Activated T-cell treated with anti-CD3 and anti-CD28 coated beads, Interleukin-2, amount 50 U/mL, for 24 hours (primary cell): ENCODE data around the gene THOC5.

Experiments
- DNase-seq: peaks from one replicate; pipeline ENCODE4 v3.0.0-alpha.2; 2020
- H3K27ac Mint-ChIP-seq: 2 replicates; pipeline ENCODE4 v1.8.0; 2020; ENCODE audit warnings: mild to moderate bottlenecking, mixed read lengths
- H3K27me3 Mint-ChIP-seq: 2 replicates; pipeline ENCODE4 v1.8.0; 2020; ENCODE audit warnings: mixed read lengths
- H3K36me3 Mint-ChIP-seq: 2 replicates; pipeline ENCODE4 v1.8.0; 2020; ENCODE audit warnings: low read depth, mixed read lengths
- H3K4me1 Mint-ChIP-seq: 2 replicates; pipeline ENCODE4 v1.8.0; 2020; ENCODE audit warnings: low read depth, mixed read lengths
- H3K4me3 Mint-ChIP-seq: 2 replicates; pipeline ENCODE4 v1.8.0; 2020; ENCODE audit warnings: mild to moderate bottlenecking, moderate library complexity, mixed read lengths
- H3K9me3 Mint-ChIP-seq: 2 replicates; pipeline ENCODE4 v1.8.0; 2020; ENCODE audit warnings: mixed read lengths

Gene THOC5

DNA sequence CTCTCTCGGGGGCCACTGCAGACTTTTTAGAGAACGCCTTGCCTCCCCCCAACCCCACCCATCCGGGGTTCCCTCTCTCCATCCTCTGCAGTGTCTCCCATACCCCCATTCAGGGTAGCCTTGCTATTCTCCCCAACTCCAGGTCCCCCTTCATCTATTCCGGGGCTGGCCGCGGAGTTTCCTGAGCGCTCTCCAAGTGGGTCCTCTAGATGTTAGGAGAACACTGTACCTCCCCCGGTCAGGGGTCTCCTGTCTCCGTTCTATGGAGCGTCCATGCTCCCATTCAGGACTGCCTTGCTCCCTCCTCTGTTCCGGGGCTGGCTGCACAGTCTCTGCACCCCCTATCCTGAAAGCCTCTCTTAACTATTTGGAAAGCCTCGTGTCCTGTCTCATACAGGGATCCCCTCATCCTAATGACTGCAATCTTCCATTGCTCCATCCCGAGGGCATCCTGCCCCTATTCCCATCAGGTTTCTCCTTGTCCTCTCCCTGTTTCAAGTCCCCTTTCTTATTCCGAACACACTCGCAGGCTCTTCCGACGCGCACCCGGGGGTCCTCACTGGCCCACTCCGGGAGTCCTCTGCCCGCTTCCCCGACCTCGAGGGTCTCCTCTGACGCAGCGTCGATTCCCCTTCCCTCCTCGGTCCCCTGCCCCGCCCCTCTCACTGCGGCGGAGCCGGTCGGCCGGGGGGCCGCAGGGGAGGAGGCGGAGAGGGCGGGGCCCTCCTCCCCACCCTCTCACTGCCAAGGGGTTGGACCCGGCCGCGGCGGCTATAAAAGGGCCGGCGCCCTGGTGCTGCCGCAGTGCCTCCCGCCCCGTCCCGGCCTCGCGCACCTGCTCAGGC lies 73.9 kb downstream of the THOC5 start, which contains the start of gene NEFH:
Gene NEFH (plus strand): TSS at position 802 of the 845 bp plus-strand sequence. CDS start 45 bp downstream, outside the sequence.
- Mint-ChIP-seq H3K4me1 (peaks cover 19% of the 10 kb centered on the region), H3K4me3 (peak within 1 kb of the TSS; percentile 68), H3K36me3 (no peaks in the 10 kb centered on the region), H3K9me3 (no peaks in the 10 kb centered on the region), H3K27me3 (peaks cover 51% of the 10 kb centered on the region), H3K27ac (no peak within 1 kb of the TSS)
- DNase-seq = no peak

DNA sequence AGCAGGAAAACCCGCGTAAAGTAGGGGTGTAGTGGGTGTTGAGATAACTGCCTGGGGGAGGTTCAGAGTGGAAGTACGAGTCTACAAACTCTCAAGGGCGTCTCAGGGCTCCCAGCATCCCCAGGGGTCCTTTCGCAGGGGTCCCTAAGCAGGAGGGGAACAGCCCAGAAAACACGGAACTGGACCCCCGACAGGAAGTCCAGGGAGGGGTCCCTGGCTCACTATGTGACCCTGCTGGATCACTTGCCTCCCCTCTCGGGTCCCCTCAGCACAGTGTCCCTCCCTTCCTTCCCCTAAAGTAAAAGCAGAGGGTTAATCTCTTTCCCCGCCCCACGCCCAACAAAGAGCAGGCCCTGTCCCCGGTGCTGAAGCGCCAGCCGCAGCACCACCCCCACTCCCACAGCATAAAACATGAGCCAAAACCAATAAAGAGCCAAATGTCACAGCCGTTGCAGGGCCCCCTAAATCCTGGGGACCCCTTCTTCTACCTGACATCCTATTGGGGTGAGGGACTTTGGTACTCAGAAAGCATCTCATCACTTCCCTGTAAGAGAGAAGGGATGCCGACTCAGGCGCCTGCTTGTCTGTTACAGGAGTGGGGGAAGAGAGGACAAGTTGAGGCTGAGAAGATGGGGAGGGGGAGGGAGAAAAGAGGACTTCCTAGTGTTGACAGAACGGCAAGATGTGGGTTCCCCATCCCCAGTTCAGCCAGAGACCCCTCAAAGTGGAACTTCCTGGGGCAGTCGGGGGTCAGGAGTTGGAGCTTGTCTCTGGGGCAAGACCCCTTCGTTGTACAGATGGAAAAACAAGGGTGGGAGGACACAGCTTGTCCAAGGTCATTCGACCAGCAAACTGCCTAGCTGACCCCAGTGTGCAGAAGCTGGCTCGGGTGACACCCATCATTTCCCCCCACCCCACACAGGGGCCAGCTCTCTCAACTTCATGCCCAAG lies 75.0 kb downstream of the THOC5 start:
- Mint-ChIP-seq H3K27me3 (peaks cover 51% of the 10 kb centered on the region), H3K27ac (no peak overlapping the region), H3K36me3 (no peaks in the 10 kb centered on the region), H3K4me3 (no peak overlapping the region), H3K9me3 (no peaks in the 10 kb centered on the region), H3K4me1 (peaks cover 19% of the 10 kb centered on the region)
- peak; percentile 55 for DNase-seq

DNA sequence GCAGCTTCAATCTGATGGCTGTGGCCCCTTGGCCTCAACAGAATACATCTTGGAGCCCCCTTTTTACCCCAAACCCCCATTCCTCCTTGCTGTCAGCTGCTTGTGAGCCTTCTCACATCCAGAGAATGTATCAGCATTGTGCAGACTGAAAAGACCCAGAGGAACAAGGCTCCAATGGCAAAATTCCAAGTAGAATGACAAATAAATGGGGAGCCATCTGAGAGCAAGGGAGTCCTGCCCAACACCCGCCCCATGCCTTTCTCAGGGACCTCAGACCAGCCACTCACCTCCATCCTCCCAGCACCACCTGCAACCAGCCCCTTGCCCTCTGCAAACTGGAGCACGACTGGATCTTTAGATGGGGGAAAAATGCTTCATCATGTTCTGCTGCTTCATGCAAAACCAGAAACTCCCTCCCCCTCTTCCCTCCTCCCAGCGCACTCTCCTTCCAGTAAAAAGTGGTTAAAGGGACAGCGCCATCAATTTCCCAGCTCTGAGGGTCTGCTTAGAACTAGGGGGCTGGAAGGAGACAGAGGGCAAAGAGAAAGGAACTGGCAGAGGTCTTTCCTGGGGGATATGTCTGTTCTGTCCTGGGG lies 75.7 kb downstream of the THOC5 start:
- Mint-ChIP-seq H3K27ac (no peak overlapping the region), H3K4me3 (no peak overlapping the region), H3K36me3 (no peaks in the 10 kb centered on the region), H3K9me3 (no peaks in the 10 kb centered on the region), H3K27me3 (peaks cover 50% of the 10 kb centered on the region), H3K4me1 (peaks cover 19% of the 10 kb centered on the region)
- DNase-seq = no peak

DNA sequence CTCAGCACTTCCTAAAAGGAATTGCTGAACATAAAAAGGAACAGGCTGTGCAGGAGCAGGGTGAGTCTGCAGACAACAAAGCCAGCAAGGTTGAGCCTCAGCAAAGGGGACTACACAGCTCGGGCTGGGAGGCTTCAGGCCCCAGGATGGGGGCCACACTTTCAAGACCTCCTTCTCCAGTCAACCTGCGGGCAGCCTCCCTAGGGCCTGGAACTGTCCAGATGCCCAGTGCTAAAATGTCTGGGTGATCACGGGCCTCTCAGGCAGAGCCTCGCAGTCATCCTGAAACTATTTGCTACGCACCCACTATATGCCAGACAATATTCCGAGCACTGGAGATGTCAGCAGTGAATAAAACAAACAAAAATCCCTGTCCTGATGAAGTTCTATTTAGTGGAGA lies 77.4 kb downstream of the THOC5 start:
- no peak overlapping the region for H3K4me3 Mint-ChIP-seq
- H3K36me3 Mint-ChIP-seq = no peaks in the 10 kb centered on the region
- peaks cover 11% of the 10 kb centered on the region for H3K4me1 Mint-ChIP-seq
- H3K27me3 Mint-ChIP-seq = peaks cover 33% of the 10 kb centered on the region
- DNase-seq = no peak
- no peaks in the 10 kb centered on the region for H3K9me3 Mint-ChIP-seq
- H3K27ac Mint-ChIP-seq = no peak overlapping the region

DNA sequence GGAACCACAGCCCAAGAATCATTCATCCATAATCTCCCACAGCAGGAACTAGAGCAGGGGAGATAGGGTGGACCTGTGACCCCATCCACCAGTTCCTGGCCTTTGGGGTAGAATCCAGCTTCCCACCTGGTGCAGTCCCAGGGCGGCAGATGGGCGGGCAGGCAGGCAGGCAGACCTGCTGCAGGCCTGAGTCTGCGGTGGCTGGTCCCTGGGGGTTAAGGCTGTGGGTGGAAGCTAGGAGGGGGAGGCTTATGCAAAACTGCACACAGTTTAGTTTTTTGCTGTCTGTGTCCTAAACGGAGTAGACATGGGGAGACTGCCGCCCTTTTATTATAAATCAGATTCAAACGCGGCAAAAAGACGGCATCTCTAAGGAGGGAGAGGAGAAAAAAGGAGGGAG lies 78.0 kb downstream of the THOC5 start:
- Mint-ChIP-seq H3K4me3 (no peak overlapping the region), H3K27ac (no peak overlapping the region), H3K9me3 (no peaks in the 10 kb centered on the region), H3K36me3 (no peaks in the 10 kb centered on the region), H3K27me3 (peaks cover 35% of the 10 kb centered on the region), H3K4me1 (peaks cover 11% of the 10 kb centered on the region)
- no peak for DNase-seq

DNA sequence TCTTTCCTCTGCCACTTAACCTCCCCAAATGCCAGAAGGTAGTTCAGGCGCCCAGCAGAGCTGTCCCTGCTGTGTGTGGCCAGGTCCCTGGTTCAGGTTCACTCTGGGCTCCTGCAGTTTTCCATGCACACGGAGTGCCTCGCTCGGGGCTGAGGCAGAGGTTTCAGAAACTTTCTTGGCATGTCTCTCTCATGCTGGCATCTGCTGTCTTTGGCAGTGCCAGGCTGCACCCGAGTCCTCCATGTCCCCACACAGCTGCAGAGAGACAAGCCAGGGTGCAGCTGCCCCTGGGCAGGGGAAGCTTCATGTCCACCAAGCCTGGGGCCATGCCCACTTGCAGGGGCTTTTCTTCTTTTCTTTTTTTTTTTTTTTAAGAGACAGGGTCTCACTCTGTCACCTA lies 80.6 kb downstream of the THOC5 start:
- Mint-ChIP-seq H3K27me3 (peaks cover 19% of the 10 kb centered on the region), H3K36me3 (no peaks in the 10 kb centered on the region), H3K9me3 (no peaks in the 10 kb centered on the region), H3K4me3 (no peak overlapping the region), H3K4me1 (peaks cover 8% of the 10 kb centered on the region), H3K27ac (no peak overlapping the region)
- DNase-seq = no peak

DNA sequence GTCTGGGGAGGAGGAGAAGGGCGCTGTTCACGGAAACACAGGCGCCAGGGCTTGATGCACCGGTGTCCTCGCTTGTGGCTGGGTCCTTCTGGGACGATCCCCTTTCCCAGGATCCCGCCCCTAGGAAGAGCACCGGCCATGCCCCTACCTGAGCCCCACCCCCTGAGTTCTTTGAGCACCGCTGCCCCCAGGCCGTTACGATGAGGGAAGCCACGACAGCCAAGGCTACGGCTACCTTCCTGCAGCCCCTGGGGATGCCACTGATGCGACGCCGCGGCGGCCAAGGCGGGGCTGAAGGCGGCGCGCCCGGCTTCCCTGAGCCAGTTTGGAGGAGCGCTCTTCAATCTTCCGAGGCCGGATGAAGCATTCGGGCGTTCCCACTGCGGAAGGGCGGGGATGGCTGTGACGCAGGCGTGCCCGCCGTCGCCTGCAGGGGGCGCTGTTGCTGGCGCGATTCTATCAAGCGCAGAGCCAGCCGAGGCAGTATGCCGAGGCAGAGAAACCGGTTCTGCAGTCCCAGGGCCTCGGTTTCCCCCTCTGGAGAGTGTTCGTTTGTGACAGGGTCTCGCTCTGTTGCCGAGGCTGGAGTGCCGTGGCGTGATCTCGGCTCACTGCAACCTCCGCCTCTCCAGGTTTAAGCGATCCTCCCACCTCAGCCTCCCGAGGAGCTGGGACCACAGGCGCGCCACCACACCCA lies 83.2 kb downstream of the THOC5 start:
- H3K27ac Mint-ChIP-seq = no peak overlapping the region
- no peaks in the 10 kb centered on the region for H3K9me3 Mint-ChIP-seq
- H3K4me3 Mint-ChIP-seq = peak overlapping the region; percentile 72
- H3K4me1 Mint-ChIP-seq = peaks cover 8% of the 10 kb centered on the region
- DNase-seq = peak; percentile 86
- H3K27me3 Mint-ChIP-seq = peaks cover 7% of the 10 kb centered on the region
- H3K36me3 Mint-ChIP-seq = no peaks in the 10 kb centered on the region

DNA sequence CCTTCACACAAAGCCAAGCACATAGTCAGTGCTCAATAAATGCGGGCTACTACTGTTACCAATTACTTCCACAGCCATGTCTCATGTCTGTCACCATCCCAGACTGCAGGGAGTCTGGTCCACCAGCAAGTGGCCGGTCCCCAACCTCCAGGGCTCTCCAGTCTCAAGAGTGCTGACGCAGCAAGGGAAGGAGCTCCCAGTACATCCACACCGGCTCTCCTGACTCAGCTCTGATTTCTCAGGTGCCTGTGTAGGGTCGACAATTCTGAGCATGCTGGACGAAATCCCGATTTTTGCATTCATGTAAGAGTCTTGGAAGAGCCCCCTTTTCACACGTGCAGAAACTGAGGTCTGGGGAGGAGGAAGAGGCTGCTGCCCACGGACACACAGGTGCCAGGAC lies 83.8 kb downstream of the THOC5 start:
- H3K9me3 Mint-ChIP-seq = no peaks in the 10 kb centered on the region
- DNase-seq = no peak
- no peak overlapping the region for H3K27ac Mint-ChIP-seq
- H3K4me1 Mint-ChIP-seq = peaks cover 8% of the 10 kb centered on the region
- peaks cover 7% of the 10 kb centered on the region for H3K27me3 Mint-ChIP-seq
- peak overlapping the region; percentile 72 for H3K4me3 Mint-ChIP-seq
- H3K36me3 Mint-ChIP-seq = no peaks in the 10 kb centered on the region

DNA sequence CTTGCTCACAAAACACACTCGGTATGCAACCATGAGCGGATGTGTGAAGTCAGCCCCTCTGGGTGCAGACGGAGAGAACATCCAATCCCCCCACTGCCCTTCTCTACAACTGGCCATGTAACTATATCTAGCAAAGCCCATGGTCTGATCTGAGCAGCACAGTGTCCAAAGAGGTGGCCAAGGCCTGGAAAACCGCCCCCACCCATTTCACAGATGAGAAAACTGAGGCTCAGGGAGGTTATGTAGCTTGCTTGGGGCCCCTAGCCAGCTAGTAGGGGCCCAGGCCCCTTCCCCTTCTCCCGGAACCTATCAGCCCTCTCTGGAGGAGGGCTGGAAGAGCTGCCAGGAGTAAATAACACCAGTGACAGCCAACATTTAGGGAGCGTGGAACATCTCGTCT lies 89.0 kb downstream of the THOC5 start:
- Mint-ChIP-seq H3K36me3 (no peaks in the 10 kb centered on the region), H3K4me3 (no peak overlapping the region), H3K27me3 (peaks cover 3% of the 10 kb centered on the region), H3K27ac (no peak overlapping the region), H3K9me3 (no peaks in the 10 kb centered on the region), H3K4me1 (no peaks in the 10 kb centered on the region)
- no peak for DNase-seq

DNA sequence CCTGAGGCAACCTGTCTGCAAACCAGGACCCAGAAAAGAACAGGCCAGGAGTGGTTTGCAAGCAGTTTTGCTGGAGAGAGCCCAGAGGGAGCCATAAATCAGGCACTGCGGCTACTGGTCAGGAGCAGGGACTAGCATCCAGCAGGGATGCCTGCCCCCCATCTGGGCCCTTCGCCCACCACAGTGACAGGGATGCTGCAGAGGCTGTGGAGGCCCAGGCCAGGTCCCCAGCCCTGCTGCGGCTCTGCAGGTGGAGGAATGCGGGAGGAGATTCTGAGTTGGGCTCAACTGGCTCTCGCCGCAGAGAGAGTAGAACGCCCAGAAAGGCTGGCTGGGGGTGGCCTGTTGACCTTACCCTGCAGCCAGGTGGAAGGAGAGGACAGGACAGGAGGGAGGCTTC lies 89.9 kb downstream of the THOC5 start:
- H3K4me1 Mint-ChIP-seq = no peaks in the 10 kb centered on the region
- no peak for DNase-seq
- no peaks in the 10 kb centered on the region for H3K9me3 Mint-ChIP-seq
- no peak overlapping the region for H3K27ac Mint-ChIP-seq
- no peaks in the 10 kb centered on the region for H3K27me3 Mint-ChIP-seq
- no peak overlapping the region for H3K4me3 Mint-ChIP-seq
- no peaks in the 10 kb centered on the region for H3K36me3 Mint-ChIP-seq

DNA sequence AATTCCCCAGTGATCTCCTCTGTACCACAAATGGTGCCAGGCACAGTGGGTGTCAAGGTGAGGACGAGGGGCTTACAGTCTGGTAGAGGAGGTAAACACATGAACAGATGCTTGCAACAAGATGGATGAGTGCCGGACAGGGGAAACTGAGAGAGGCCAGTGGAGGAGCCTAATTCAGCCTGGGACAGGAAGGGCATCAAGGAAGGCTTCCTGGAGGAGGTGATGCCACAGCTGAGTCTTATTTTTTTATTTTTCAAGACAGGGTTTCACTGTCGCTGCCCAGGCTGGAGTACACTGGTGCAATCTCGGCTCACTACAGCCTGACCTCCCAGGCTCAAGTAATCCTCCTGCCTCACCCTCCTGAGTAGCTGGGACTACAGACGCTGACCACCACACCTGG lies 92.3 kb downstream of the THOC5 start:
- Mint-ChIP-seq H3K36me3 (no peaks in the 10 kb centered on the region), H3K27me3 (no peaks in the 10 kb centered on the region), H3K4me3 (no peak overlapping the region), H3K27ac (no peak overlapping the region), H3K4me1 (no peaks in the 10 kb centered on the region), H3K9me3 (no peaks in the 10 kb centered on the region)
- DNase-seq = no peak

DNA sequence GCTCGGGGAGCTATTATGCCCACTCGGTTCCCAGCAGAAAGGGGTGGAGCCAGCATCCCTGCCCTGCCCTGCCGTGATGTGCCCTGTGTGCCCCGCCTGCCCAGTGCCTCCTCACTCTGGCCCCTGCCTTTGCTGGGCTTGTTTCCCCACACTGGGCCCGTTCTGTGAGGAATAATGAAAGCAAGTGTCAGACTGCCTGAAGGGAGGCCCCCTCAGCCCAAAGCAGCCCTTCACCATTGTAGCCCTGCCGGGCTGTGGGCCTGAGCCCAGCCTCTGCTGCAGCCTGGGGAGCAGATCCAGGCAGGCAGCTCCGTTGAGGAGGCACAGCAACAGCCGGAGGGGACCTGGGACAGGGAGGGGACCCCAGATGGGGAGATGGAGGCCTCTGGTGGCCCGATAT lies 93.8 kb downstream of the THOC5 start:
- Mint-ChIP-seq H3K36me3 (no peaks in the 10 kb centered on the region), H3K4me3 (no peak overlapping the region), H3K27ac (no peak overlapping the region), H3K9me3 (no peaks in the 10 kb centered on the region), H3K27me3 (no peaks in the 10 kb centered on the region), H3K4me1 (no peaks in the 10 kb centered on the region)
- no peak for DNase-seq

DNA sequence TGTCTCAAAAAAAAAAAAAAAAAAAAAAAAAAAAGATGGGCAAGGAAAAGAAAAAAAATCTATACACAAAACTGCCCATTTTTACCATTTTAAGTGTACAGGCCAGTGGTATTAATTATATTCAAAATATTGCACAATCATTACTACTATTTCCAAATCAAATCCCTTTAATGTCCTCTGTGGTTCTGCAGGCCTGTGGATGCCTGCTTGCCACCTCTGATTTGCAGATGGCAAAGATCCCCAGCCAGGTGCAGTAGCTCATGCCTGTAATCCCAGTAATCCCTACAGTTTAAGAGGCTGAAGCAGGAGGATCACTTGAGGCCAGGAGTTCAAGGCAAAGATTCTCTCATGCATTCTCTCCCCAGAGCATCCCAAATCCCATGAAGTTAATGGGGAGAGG lies 95.0 kb downstream of the THOC5 start:
- H3K27ac Mint-ChIP-seq = no peak overlapping the region
- H3K36me3 Mint-ChIP-seq = no peaks in the 10 kb centered on the region
- H3K4me1 Mint-ChIP-seq = no peaks in the 10 kb centered on the region
- no peak overlapping the region for H3K4me3 Mint-ChIP-seq
- no peaks in the 10 kb centered on the region for H3K9me3 Mint-ChIP-seq
- no peak for DNase-seq
- H3K27me3 Mint-ChIP-seq = no peaks in the 10 kb centered on the region

DNA sequence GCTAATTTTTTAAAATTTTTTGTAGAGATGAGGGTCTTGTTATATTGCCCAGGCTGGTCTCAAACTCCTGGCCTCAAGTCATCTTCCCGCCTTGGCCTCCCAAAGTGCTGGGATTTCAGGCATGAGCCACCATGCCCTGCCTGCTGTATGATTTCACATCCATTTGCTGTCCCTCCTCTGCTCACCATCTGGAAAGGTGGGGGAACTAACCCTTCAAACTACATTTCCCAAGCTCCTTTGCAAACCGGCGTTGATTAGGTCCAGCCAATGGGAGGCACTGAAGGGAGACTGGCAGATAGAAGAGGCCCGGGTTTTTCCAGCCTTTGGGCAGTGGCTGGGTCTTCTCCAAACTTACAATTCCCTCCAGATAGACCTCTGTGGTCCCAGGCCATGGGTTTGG lies 95.8 kb downstream of the THOC5 start:
- Mint-ChIP-seq H3K9me3 (no peaks in the 10 kb centered on the region), H3K4me1 (no peaks in the 10 kb centered on the region), H3K27ac (no peak overlapping the region), H3K36me3 (no peaks in the 10 kb centered on the region), H3K4me3 (no peak overlapping the region), H3K27me3 (no peaks in the 10 kb centered on the region)
- DNase-seq = no peak
